Measurements from ENCODE around the gene CFAP61.

The CFAP61 gene

DNA sequence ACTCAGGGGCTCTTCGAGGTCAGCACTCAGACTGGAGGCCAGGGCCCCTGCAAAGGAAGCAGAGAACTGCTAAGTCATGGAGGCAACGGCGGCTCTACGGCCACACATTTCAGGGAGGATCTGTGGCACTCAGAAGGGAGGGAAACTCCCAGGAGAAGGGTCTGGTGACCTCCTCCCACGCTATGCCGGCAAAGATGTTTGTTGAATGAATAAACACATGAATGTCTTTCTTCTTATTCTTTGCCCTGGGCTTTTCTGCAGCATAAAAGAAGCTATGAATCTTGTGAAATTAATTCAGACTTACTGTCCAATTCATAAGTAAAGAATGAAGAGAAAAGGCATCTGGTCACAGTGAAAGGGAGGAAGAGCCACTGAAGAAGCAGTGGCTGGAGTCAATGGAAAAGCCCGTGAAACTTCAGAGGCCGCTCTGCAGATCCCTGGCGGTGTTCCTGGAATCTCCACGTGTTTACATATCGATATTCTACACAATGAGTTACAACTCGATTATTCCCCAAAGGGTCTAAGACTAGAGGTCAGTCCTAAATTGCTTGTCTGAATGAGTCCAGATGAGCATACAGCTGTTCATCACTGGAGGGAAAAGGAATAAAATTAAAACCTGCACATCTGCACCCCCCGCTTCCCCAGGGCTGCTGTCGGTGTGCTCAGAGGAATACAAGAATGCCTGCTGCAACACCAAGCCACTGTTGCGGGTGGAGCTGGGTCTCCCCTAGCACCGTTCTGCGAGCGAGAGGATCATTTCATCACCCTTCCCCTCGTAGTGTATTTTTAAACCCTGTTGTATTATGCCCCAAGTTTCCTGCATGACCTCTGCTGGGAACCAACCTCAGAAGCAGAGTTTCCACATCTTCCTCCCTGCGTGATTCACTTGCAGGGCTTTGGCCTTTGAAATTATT lies 341.1 kb downstream of the CFAP61 start:
- Histone ChIP-seq H3K36me3 (ENCODE audit: insufficient read depth) (no peaks in the 10 kb centered on the region), H3K27me3 (ENCODE audit: insufficient read depth, low read depth) (no peaks in the 10 kb centered on the region), H2AFZ (ENCODE audit: low read depth) (no peak overlapping the region), H4K20me1 (ENCODE audit: insufficient read depth) (no peaks in the 10 kb centered on the region), H3K9ac (no peak overlapping the region), H3K4me1 (ENCODE audit: low read depth, poor library complexity, severe bottlenecking) (no peaks in the 10 kb centered on the region), H3K4me2 (no peak overlapping the region), H3K4me3 (IDR thresholded peaks at IDR 0.05; ENCODE audit: insufficient read depth, low read depth, low read length) (no peak overlapping the region), H3K79me2 (ENCODE audit: insufficient read depth, low read depth) (no peaks in the 10 kb centered on the region), H3K27ac (no peak overlapping the region)
- TF ChIP-seq, protein P1, sequence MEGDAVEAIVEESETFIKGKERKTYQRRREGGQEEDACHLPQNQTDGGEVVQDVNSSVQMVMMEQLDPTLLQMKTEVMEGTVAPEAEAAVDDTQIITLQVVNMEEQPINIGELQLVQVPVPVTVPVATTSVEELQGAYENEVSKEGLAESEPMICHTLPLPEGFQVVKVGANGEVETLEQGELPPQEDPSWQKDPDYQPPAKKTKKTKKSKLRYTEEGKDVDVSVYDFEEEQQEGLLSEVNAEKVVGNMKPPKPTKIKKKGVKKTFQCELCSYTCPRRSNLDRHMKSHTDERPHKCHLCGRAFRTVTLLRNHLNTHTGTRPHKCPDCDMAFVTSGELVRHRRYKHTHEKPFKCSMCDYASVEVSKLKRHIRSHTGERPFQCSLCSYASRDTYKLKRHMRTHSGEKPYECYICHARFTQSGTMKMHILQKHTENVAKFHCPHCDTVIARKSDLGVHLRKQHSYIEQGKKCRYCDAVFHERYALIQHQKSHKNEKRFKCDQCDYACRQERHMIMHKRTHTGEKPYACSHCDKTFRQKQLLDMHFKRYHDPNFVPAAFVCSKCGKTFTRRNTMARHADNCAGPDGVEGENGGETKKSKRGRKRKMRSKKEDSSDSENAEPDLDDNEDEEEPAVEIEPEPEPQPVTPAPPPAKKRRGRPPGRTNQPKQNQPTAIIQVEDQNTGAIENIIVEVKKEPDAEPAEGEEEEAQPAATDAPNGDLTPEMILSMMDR (conservative IDR thresholded peaks at IDR 0.05; ENCODE audit: low read depth, low read length), result no peak

DNA sequence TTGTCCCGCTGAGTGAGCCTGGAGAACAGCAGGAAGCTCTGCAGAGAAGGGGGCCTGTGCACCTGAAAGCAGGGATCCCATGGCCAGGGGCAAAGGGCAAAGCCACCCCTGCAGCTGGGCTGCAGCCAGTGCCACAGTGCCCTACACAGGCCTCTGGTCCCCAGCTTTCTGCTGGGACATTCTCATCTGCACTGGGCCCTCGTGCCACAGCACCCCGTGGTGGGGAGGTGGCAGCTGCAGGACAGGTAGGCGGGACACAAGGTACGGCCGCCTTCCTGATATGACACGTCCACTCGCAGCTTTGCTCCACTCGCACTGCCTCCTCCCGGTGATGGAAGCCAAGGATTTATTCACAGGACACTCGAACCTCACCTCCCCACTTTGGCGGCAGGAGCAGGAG lies 342.8 kb downstream of the CFAP61 start:
- no peaks in the 10 kb centered on the region for H3K36me3 ChIP-seq (ENCODE audit: insufficient read depth)
- H3K4me2 ChIP-seq, result no peak overlapping the region
- no peaks in the 10 kb centered on the region for H4K20me1 ChIP-seq (ENCODE audit: insufficient read depth)
- H2AFZ ChIP-seq (ENCODE audit: low read depth), result no peak overlapping the region
- no peak overlapping the region for H3K27ac ChIP-seq
- no peak overlapping the region for H3K9ac ChIP-seq
- no peaks in the 10 kb centered on the region for H3K79me2 ChIP-seq (ENCODE audit: insufficient read depth, low read depth)
- H3K4me3 ChIP-seq (IDR thresholded peaks at IDR 0.05; ENCODE audit: insufficient read depth, low read depth, low read length), result no peak overlapping the region
- no peaks in the 10 kb centered on the region for H3K4me1 ChIP-seq (ENCODE audit: low read depth, poor library complexity, severe bottlenecking)
- TF ChIP-seq, protein P1 (conservative IDR thresholded peaks at IDR 0.05; ENCODE audit: low read depth, low read length), result no peak
- no peaks in the 10 kb centered on the region for H3K27me3 ChIP-seq (ENCODE audit: insufficient read depth, low read depth)

DNA sequence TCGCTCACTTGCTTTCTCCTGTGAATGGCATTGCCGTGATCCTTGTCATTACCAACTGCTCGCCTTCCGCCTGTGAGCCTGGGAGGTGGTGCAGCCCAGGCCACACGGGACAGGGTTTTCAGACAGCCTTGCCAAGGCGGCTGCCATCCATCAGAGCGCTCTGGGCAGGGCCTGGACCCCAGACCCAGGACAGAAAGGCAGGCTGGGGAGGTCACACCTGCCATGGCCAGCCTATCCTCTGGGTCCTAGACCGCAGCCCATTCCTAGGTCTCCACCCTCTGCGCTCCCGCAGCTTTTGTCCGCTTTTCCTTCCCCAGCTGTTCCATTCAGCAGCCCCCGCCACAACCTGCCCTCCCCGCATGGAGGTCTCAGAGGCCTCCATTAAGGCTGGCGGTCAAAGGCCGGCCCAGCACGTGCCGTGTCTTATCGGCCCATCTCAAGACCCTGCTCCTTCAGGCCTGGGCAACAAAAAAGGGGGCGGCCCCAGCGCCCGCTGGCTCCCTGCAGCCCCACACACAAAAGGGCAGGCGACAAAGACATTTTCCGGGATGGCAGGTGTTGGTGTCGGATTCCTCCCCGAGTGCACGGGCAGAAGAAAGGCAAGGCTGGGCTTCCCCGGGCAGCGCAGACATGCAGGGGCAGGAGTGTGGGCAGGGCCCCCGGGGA lies 343.7 kb downstream of the CFAP61 start:
- no peaks in the 10 kb centered on the region for H4K20me1 ChIP-seq (ENCODE audit: insufficient read depth)
- no peaks in the 10 kb centered on the region for H3K36me3 ChIP-seq (ENCODE audit: insufficient read depth)
- H3K4me1 ChIP-seq (ENCODE audit: low read depth, poor library complexity, severe bottlenecking), result no peaks in the 10 kb centered on the region
- no peak overlapping the region for H2AFZ ChIP-seq (ENCODE audit: low read depth)
- no peaks in the 10 kb centered on the region for H3K27me3 ChIP-seq (ENCODE audit: insufficient read depth, low read depth)
- TF ChIP-seq, protein P1 (conservative IDR thresholded peaks at IDR 0.05; ENCODE audit: low read depth, low read length), result no peak
- no peak overlapping the region for H3K9ac ChIP-seq
- H3K4me2 ChIP-seq, result no peak overlapping the region
- no peak overlapping the region for H3K27ac ChIP-seq
- no peak overlapping the region for H3K4me3 ChIP-seq (IDR thresholded peaks at IDR 0.05; ENCODE audit: insufficient read depth, low read depth, low read length)
- no peaks in the 10 kb centered on the region for H3K79me2 ChIP-seq (ENCODE audit: insufficient read depth, low read depth)

DNA sequence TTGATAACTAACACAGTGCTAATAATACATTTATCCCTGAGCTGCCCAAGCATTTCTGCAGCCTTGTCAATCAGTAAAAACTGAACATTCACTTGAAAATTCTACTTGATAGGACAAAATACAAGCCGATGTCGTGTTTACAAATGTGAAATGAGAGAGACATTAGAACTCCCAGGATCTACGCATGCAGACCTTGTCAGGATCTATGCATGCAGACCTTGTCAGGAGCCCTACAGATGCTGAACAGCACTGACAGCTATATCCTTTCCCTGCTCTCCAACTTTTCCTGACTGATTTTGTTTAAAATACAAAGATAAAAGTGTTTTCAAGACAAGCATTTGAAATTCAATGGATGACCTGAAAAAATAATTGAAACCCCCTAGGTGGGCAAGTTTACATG lies 344.5 kb downstream of the CFAP61 start:
- no peak overlapping the region for H2AFZ ChIP-seq (ENCODE audit: low read depth)
- H3K4me2 ChIP-seq, result no peak overlapping the region
- no peaks in the 10 kb centered on the region for H3K4me1 ChIP-seq (ENCODE audit: low read depth, poor library complexity, severe bottlenecking)
- H3K36me3 ChIP-seq (ENCODE audit: insufficient read depth), result no peaks in the 10 kb centered on the region
- H3K9ac ChIP-seq, result no peak overlapping the region
- H3K27me3 ChIP-seq (ENCODE audit: insufficient read depth, low read depth), result no peaks in the 10 kb centered on the region
- H3K4me3 ChIP-seq (IDR thresholded peaks at IDR 0.05; ENCODE audit: insufficient read depth, low read depth, low read length), result no peak overlapping the region
- H3K79me2 ChIP-seq (ENCODE audit: insufficient read depth, low read depth), result no peaks in the 10 kb centered on the region
- no peaks in the 10 kb centered on the region for H4K20me1 ChIP-seq (ENCODE audit: insufficient read depth)
- no peak overlapping the region for H3K27ac ChIP-seq
- TF ChIP-seq, protein P1 (conservative IDR thresholded peaks at IDR 0.05; ENCODE audit: low read depth, low read length), result no peak

Data from KMS-11 (cell line).